SK-N-SH treated with all-trans-retinoic acid at 6 μM for 48 hours (cell line): ENCODE measurements around the gene ILF3.

Source experiments
- ATAC-seq: fragments of 200-7000 bp; cut with Tn5 transposase; 3 replicates; pipeline ENCODE4 v1.9.1; 2020; ENCODE audit warnings: mild to moderate bottlenecking, moderate library complexity
- ARNTL ChIP-seq: fragments of 450-650 bp; formaldehyde crosslinking; IDR thresholded peaks from 2 replicates; pipeline ENCODE4 v1.5.0; 2020; ENCODE audit warnings: low read depth, mild to moderate bottlenecking, moderate library complexity, borderline replicate concordance
- BACH2 ChIP-seq: fragments of 250-450 bp; sonication (Bioruptor Pico); IDR thresholded peaks from 2 replicates; pipeline ENCODE4 v1.9.0; 2021; ENCODE audit warnings: mild to moderate bottlenecking, borderline replicate concordance
- CSDC2 ChIP-seq: fragments of 250-450 bp; sonication (Bioruptor Pico); IDR thresholded peaks from 2 replicates; pipeline ENCODE4 v1.5.0; 2020; ENCODE audit warnings: mild to moderate bottlenecking, moderate library complexity
- ESRRG ChIP-seq: fragments of 250-450 bp; sonication (Bioruptor Pico); IDR thresholded peaks from 2 replicates; pipeline ENCODE4 v1.6.1; 2021; ENCODE audit warnings: mild to moderate bottlenecking
- GLIS3 ChIP-seq: fragments of 250-450 bp; sonication (Bioruptor Pico); IDR thresholded peaks from 2 replicates; pipeline ENCODE4 v1.5.0; 2020; ENCODE audit warnings: mild to moderate bottlenecking, moderate library complexity
- ISL1 ChIP-seq: fragments of 250-450 bp; sonication (Bioruptor Pico); IDR thresholded peaks from 2 replicates; pipeline ENCODE4 v2.1.2; 2022; ENCODE audit warnings: mild to moderate bottlenecking, moderate library complexity
- OSR1 ChIP-seq: fragments of 250-450 bp; sonication (Bioruptor Pico); IDR thresholded peaks from 2 replicates; pipeline ENCODE4 v1.8.0; 2022; ENCODE audit warnings: moderate library complexity, mild to moderate bottlenecking, inconsistent platforms
- PPARA ChIP-seq: fragments of 250-450 bp; sonication (Bioruptor Pico); IDR thresholded peaks from 2 replicates; pipeline ENCODE4 v1.5.0; 2020; ENCODE audit warnings: mild to moderate bottlenecking, borderline replicate concordance
- RARB ChIP-seq: fragments of 250-450 bp; sonication (Bioruptor Pico); IDR thresholded peaks from 2 replicates; pipeline ENCODE4 v1.8.0; 2021; ENCODE audit warnings: mild to moderate bottlenecking, moderate library complexity
- SNAI2 ChIP-seq: fragments of 250-450 bp; sonication (Bioruptor Pico); IDR thresholded peaks from 2 replicates; pipeline ENCODE4 v1.5.0; 2020; ENCODE audit warnings: mild to moderate bottlenecking, moderate library complexity
- TCF4 ChIP-seq: fragments of 250-450 bp; sonication (Bioruptor Pico); IDR thresholded peaks from 2 replicates; pipeline ENCODE4 v1.8.0; 2021; ENCODE audit warnings: mild to moderate bottlenecking, moderate library complexity, borderline replicate concordance
- TOX ChIP-seq: fragments of 250-450 bp; sonication (Bioruptor Pico); IDR thresholded peaks from 2 replicates; pipeline ENCODE4 v1.8.0; 2021; ENCODE audit warnings: mild to moderate bottlenecking, moderate library complexity, borderline replicate concordance
- ZC3H10 ChIP-seq: fragments of 250-450 bp; sonication (Bioruptor Pico); IDR thresholded peaks from 2 replicates; pipeline ENCODE4 v1.5.1; 2021; ENCODE audit warnings: mild to moderate bottlenecking, moderate library complexity
- ZNF565 ChIP-seq: fragments of 450-650 bp; formaldehyde crosslinking; conservative IDR thresholded peaks from 2 replicates; pipeline ENCODE4 v1.5.0; 2020; ENCODE audit warnings: low read depth, mild to moderate bottlenecking, moderate library complexity
- ZNF70 ChIP-seq: fragments of 450-650 bp; formaldehyde crosslinking; IDR thresholded peaks from 2 replicates; pipeline ENCODE4 v1.5.0; 2020; ENCODE audit warnings: mild to moderate bottlenecking, moderate library complexity
- ZNF8 ChIP-seq: fragments of 450-650 bp; formaldehyde crosslinking; IDR thresholded peaks from 2 replicates; pipeline ENCODE4 v1.5.0; 2020; ENCODE audit warnings: mild to moderate bottlenecking, moderate library complexity
- TF ChIP-seq, protein P1 (sequence below): fragments of 250-450 bp; sonication (Bioruptor Pico); IDR thresholded peaks from 2 replicates; pipeline ENCODE4 v1.5.1; 2020; ENCODE audit warnings: low read depth, mild to moderate bottlenecking, moderate library complexity
- TF ChIP-seq, protein P2 (sequence below): fragments of 250-450 bp; sonication (Bioruptor Pico); IDR thresholded peaks from 2 replicates; pipeline ENCODE4 v1.8.0; 2021; ENCODE audit warnings: low read depth, mild to moderate bottlenecking, moderate library complexity, borderline replicate concordance
- TF ChIP-seq, protein P3 (sequence below): fragments of 250-450 bp; sonication (Bioruptor Pico); IDR thresholded peaks from 2 replicates; pipeline ENCODE4 v1.5.0; 2020; ENCODE audit warnings: mild to moderate bottlenecking, moderate library complexity

Gene ILF3

DNA sequence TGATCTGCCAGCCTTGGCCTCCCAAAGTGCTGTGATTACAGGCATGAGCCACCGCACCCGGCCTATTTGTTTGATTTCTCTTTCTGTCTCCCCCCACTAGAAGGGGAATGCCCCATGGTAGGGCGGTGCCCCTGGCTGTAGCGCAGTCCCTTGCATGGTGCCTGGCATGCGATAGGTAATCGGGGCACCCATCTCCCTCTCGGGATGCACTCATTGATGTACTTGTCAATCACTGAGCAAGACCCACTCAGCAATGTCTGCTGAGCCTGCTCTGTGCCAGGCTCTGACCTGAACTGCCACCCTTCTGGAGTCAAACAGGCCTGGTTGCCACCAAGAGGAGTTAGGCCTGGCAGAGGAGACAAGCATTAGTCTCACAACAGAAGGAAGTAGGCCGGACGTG, 83.6 kb downstream of the ILF3 start:
- no peak for ATAC-seq

DNA sequence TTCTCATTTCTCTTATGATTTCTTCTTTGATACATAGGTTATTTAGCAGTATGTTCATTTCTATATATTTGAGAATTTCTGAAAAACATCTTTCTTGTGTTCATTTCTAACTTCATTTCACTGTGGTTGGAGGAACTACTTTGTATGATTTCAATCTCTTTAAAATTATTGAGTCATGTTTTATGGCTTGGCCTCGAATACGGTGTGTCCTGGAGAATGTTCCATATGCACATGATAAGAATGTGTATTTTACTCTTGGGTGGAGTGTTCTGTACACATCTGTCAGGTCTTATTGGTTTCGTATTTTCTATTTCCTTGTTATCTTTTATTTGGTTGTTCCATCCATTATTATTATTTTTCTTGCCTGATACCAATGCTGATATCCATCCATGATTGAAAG, 86.7 kb downstream of the ILF3 start:
- no peak for ATAC-seq
- TF ChIP-seq ZNF70 (CRISPR knock-in tag) (no peak), TOX (CRISPR knock-in tag) (no peak), OSR1 (CRISPR knock-in tag) (no peak), ESRRG (CRISPR knock-in tag) (no peak), ZNF565 (CRISPR knock-in tag) (no peak), CSDC2 (CRISPR knock-in tag) (no peak), ISL1 (CRISPR knock-in tag) (no peak), RARB (CRISPR knock-in tag) (no peak), ARNTL (CRISPR knock-in tag) (no peak), SNAI2 (no peak), BACH2 (CRISPR knock-in tag) (no peak), PPARA (CRISPR knock-in tag) (no peak), ZNF8 (CRISPR knock-in tag) (no peak), TCF4 (CRISPR knock-in tag) (no peak)
- TF ChIP-seq, protein P1, sequence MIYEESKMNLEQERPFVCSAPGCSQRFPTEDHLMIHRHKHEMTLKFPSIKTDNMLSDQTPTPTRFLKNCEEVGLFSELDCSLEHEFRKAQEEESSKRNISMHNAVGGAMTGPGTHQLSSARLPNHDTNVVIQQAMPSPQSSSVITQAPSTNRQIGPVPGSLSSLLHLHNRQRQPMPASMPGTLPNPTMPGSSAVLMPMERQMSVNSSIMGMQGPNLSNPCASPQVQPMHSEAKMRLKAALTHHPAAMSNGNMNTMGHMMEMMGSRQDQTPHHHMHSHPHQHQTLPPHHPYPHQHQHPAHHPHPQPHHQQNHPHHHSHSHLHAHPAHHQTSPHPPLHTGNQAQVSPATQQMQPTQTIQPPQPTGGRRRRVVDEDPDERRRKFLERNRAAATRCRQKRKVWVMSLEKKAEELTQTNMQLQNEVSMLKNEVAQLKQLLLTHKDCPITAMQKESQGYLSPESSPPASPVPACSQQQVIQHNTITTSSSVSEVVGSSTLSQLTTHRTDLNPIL, result no peak
- TF ChIP-seq, protein P2, sequence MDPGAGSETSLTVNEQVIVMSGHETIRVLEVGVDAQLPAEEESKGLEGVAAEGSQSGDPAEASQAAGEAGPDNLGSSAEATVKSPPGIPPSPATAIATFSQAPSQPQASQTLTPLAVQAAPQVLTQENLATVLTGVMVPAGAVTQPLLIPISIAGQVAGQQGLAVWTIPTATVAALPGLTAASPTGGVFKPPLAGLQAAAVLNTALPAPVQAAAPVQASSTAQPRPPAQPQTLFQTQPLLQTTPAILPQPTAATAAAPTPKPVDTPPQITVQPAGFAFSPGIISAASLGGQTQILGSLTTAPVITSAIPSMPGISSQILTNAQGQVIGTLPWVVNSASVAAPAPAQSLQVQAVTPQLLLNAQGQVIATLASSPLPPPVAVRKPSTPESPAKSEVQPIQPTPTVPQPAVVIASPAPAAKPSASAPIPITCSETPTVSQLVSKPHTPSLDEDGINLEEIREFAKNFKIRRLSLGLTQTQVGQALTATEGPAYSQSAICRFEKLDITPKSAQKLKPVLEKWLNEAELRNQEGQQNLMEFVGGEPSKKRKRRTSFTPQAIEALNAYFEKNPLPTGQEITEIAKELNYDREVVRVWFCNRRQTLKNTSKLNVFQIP, result no peak
- TF ChIP-seq, protein P3, sequence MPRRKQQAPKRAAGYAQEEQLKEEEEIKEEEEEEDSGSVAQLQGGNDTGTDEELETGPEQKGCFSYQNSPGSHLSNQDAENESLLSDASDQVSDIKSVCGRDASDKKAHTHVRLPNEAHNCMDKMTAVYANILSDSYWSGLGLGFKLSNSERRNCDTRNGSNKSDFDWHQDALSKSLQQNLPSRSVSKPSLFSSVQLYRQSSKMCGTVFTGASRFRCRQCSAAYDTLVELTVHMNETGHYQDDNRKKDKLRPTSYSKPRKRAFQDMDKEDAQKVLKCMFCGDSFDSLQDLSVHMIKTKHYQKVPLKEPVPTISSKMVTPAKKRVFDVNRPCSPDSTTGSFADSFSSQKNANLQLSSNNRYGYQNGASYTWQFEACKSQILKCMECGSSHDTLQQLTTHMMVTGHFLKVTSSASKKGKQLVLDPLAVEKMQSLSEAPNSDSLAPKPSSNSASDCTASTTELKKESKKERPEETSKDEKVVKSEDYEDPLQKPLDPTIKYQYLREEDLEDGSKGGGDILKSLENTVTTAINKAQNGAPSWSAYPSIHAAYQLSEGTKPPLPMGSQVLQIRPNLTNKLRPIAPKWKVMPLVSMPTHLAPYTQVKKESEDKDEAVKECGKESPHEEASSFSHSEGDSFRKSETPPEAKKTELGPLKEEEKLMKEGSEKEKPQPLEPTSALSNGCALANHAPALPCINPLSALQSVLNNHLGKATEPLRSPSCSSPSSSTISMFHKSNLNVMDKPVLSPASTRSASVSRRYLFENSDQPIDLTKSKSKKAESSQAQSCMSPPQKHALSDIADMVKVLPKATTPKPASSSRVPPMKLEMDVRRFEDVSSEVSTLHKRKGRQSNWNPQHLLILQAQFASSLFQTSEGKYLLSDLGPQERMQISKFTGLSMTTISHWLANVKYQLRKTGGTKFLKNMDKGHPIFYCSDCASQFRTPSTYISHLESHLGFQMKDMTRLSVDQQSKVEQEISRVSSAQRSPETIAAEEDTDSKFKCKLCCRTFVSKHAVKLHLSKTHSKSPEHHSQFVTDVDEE (CRISPR knock-in tag), result no peak
- TF ChIP-seq, all 23 proteins: peak for 0

More for the DNA sequence above, 83.6 kb downstream of the ILF3 start:
- TF ChIP-seq RARB (CRISPR knock-in tag) (no peak), BACH2 (CRISPR knock-in tag) (no peak), PPARA (CRISPR knock-in tag) (no peak), TCF4 (CRISPR knock-in tag) (no peak), CSDC2 (CRISPR knock-in tag) (no peak), ZC3H10 (CRISPR knock-in tag) (no peak), OSR1 (CRISPR knock-in tag) (no peak), ZNF565 (CRISPR knock-in tag) (no peak), TOX (CRISPR knock-in tag) (no peak), ARNTL (CRISPR knock-in tag) (no peak), GLIS3 (CRISPR knock-in tag) (no peak), SNAI2 (no peak), ISL1 (CRISPR knock-in tag) (no peak)
- TF ChIP-seq, protein P3 (CRISPR knock-in tag), result no peak
- TF ChIP-seq, protein P1, result no peak
